Esophagus muscularis mucosa (tissue), 4 donors: ENCODE measurements around the gene EPHB1.

Experiments used
- EP300 ChIP-seq: sonication (generic); formaldehyde crosslinking; IDR thresholded peaks from one replicate; pipeline ENCODE4 v1.6.1; 2017; ENCODE audit warnings: antibody characterized with exemption
- POLR2A ChIP-seq: fragments of 450-650 bp; IDR thresholded peaks from one replicate; pipeline ENCODE4 v1.6.1; 2017; ENCODE audit warnings: antibody characterized with exemption, moderate library complexity, mild to moderate bottlenecking, low read depth
- POLR2AphosphoS5 ChIP-seq, 2 donors: sonication (generic); formaldehyde crosslinking; IDR thresholded peaks; one replicate each; pipeline ENCODE4 v1.6.1; 2017; ENCODE audit warnings: antibody characterized with exemption in 2 of 2
- TF ChIP-seq, protein P1 (sequence below), 3 experiments: fragments of 200-600 bp in 2 of 3; fragments of 450-650 bp in 1 of 3; sonication (generic) in 2 of 3; IDR thresholded peaks; one replicate each; pipeline ENCODE4 v1.5.1; 2017 to 2019; ENCODE audit warnings: antibody characterized with exemption in 3 of 3, mild to moderate bottlenecking in 2 of 3, moderate library complexity in 1 of 3

DNA sequence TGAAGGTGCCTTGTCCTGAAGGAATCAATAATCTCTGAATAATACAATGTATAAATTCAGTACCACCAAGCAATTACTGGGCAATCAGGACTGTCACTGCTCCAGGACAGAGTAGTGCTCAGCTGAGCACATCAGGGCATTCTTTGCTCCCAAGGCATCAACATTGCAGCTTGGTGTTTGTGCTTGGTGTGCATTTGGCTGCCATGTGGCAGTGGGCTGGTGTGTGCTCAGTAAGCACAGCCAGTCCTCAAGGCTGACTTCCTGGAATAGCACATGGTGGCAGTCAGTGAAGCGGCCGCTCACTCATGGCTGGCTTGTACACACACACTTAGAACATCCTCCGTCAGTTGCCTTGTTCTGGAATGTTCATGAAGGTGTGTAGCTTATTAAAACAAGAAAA, 217.0 kb downstream of the EPHB1 start:
- TF ChIP-seq EP300 (no peak), POLR2A (no peak), POLR2AphosphoS5 (IDR thresholded peaks at IDR 0.05) (no peak)
- TF ChIP-seq, protein P1, sequence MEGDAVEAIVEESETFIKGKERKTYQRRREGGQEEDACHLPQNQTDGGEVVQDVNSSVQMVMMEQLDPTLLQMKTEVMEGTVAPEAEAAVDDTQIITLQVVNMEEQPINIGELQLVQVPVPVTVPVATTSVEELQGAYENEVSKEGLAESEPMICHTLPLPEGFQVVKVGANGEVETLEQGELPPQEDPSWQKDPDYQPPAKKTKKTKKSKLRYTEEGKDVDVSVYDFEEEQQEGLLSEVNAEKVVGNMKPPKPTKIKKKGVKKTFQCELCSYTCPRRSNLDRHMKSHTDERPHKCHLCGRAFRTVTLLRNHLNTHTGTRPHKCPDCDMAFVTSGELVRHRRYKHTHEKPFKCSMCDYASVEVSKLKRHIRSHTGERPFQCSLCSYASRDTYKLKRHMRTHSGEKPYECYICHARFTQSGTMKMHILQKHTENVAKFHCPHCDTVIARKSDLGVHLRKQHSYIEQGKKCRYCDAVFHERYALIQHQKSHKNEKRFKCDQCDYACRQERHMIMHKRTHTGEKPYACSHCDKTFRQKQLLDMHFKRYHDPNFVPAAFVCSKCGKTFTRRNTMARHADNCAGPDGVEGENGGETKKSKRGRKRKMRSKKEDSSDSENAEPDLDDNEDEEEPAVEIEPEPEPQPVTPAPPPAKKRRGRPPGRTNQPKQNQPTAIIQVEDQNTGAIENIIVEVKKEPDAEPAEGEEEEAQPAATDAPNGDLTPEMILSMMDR (IDR thresholded peaks at IDR 0.05), result no peak
